SK-N-SH treated with all-trans-retinoic acid at 6 μM for 48 hours (cell line): ENCODE measurements around the gene MEX3B.

Experiments
- ATAC-seq: fragments of 200-7000 bp; cut with Tn5 transposase; 3 replicates; pipeline ENCODE4 v1.9.1; 2020; ENCODE audit warnings: mild to moderate bottlenecking, moderate library complexity
- ARNTL ChIP-seq: fragments of 450-650 bp; formaldehyde crosslinking; IDR thresholded peaks from 2 replicates; pipeline ENCODE4 v1.5.0; 2020; ENCODE audit warnings: low read depth, mild to moderate bottlenecking, moderate library complexity, borderline replicate concordance
- BACH2 ChIP-seq: fragments of 250-450 bp; sonication (Bioruptor Pico); IDR thresholded peaks from 2 replicates; pipeline ENCODE4 v1.9.0; 2021; ENCODE audit warnings: mild to moderate bottlenecking, borderline replicate concordance
- CSDC2 ChIP-seq: fragments of 250-450 bp; sonication (Bioruptor Pico); IDR thresholded peaks from 2 replicates; pipeline ENCODE4 v1.5.0; 2020; ENCODE audit warnings: mild to moderate bottlenecking, moderate library complexity
- ESRRG ChIP-seq: fragments of 250-450 bp; sonication (Bioruptor Pico); IDR thresholded peaks from 2 replicates; pipeline ENCODE4 v1.6.1; 2021; ENCODE audit warnings: mild to moderate bottlenecking
- GLIS3 ChIP-seq: fragments of 250-450 bp; sonication (Bioruptor Pico); IDR thresholded peaks from 2 replicates; pipeline ENCODE4 v1.5.0; 2020; ENCODE audit warnings: mild to moderate bottlenecking, moderate library complexity
- ISL1 ChIP-seq: fragments of 250-450 bp; sonication (Bioruptor Pico); IDR thresholded peaks from 2 replicates; pipeline ENCODE4 v2.1.2; 2022; ENCODE audit warnings: mild to moderate bottlenecking, moderate library complexity
- OSR1 ChIP-seq: fragments of 250-450 bp; sonication (Bioruptor Pico); IDR thresholded peaks from 2 replicates; pipeline ENCODE4 v1.8.0; 2022; ENCODE audit warnings: moderate library complexity, mild to moderate bottlenecking, inconsistent platforms
- SNAI2 ChIP-seq: fragments of 250-450 bp; sonication (Bioruptor Pico); IDR thresholded peaks from 2 replicates; pipeline ENCODE4 v1.5.0; 2020; ENCODE audit warnings: mild to moderate bottlenecking, moderate library complexity
- TCF4 ChIP-seq: fragments of 250-450 bp; sonication (Bioruptor Pico); IDR thresholded peaks from 2 replicates; pipeline ENCODE4 v1.8.0; 2021; ENCODE audit warnings: mild to moderate bottlenecking, moderate library complexity, borderline replicate concordance
- TOX ChIP-seq: fragments of 250-450 bp; sonication (Bioruptor Pico); IDR thresholded peaks from 2 replicates; pipeline ENCODE4 v1.8.0; 2021; ENCODE audit warnings: mild to moderate bottlenecking, moderate library complexity, borderline replicate concordance
- ZFP3 ChIP-seq: fragments of 250-450 bp; sonication (Bioruptor Pico); IDR thresholded peaks from 2 replicates; pipeline ENCODE4 v1.5.0; 2020; ENCODE audit warnings: mild to moderate bottlenecking, moderate library complexity
- ZFP30 ChIP-seq: fragments of 450-650 bp; formaldehyde crosslinking; IDR thresholded peaks from 2 replicates; pipeline ENCODE4 v1.5.0; 2022; ENCODE audit warnings: mild to moderate bottlenecking, moderate library complexity
- ZNF70 ChIP-seq: fragments of 450-650 bp; formaldehyde crosslinking; IDR thresholded peaks from 2 replicates; pipeline ENCODE4 v1.5.0; 2020; ENCODE audit warnings: mild to moderate bottlenecking, moderate library complexity
- ZNF8 ChIP-seq: fragments of 450-650 bp; formaldehyde crosslinking; IDR thresholded peaks from 2 replicates; pipeline ENCODE4 v1.5.0; 2020; ENCODE audit warnings: mild to moderate bottlenecking, moderate library complexity
- TF ChIP-seq, protein P1 (sequence below): fragments of 250-450 bp; sonication (Bioruptor Pico); IDR thresholded peaks from 2 replicates; pipeline ENCODE4 v1.5.0; 2020; ENCODE audit warnings: mild to moderate bottlenecking, moderate library complexity
- TF ChIP-seq, protein P2 (sequence below): fragments of 250-450 bp; sonication (Bioruptor Pico); IDR thresholded peaks from 2 replicates; pipeline ENCODE4 v1.8.0; 2020; ENCODE audit warnings: mild to moderate bottlenecking, moderate library complexity, borderline replicate concordance
- TF ChIP-seq, protein P3 (sequence below): fragments of 250-450 bp; sonication (Bioruptor Pico); IDR thresholded peaks from 2 replicates; pipeline ENCODE4 v1.5.1; 2021; ENCODE audit warnings: mild to moderate bottlenecking, moderate library complexity
- TF ChIP-seq, protein P4 (sequence below): fragments of 250-450 bp; sonication (Bioruptor Pico); IDR thresholded peaks from 2 replicates; pipeline ENCODE4 v1.5.1; 2020; ENCODE audit warnings: low read depth, mild to moderate bottlenecking, moderate library complexity
- TF ChIP-seq, protein P5 (sequence below): fragments of 250-450 bp; sonication (Bioruptor Pico); IDR thresholded peaks from 2 replicates; pipeline ENCODE4 v1.8.0; 2021; ENCODE audit warnings: low read depth, mild to moderate bottlenecking, moderate library complexity, borderline replicate concordance

MEX3B gene

DNA sequence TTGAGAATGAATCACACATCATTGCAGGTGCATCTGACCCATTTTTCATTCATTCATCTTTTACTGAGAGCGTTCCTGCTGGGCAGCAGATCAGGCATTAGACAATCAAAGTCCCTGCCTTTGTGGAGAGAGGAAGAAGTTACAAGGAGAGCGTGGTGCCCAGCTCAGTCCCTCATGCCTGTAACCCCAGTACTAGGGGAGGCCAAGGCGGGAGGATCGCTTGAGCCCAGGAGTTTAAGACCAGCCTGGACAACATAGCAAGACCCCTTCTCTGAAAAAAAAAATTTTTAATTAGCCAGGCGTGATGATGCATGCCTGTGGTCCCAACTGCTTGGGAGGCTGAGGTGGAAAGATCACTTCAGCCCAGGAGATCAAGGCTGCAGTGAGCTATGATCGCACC is 35.0 kb upstream of the MEX3B start:
- no peak for ATAC-seq
- no peak for TF ChIP-seq CSDC2 (CRISPR knock-in tag)
- TF ChIP-seq, protein P1, sequence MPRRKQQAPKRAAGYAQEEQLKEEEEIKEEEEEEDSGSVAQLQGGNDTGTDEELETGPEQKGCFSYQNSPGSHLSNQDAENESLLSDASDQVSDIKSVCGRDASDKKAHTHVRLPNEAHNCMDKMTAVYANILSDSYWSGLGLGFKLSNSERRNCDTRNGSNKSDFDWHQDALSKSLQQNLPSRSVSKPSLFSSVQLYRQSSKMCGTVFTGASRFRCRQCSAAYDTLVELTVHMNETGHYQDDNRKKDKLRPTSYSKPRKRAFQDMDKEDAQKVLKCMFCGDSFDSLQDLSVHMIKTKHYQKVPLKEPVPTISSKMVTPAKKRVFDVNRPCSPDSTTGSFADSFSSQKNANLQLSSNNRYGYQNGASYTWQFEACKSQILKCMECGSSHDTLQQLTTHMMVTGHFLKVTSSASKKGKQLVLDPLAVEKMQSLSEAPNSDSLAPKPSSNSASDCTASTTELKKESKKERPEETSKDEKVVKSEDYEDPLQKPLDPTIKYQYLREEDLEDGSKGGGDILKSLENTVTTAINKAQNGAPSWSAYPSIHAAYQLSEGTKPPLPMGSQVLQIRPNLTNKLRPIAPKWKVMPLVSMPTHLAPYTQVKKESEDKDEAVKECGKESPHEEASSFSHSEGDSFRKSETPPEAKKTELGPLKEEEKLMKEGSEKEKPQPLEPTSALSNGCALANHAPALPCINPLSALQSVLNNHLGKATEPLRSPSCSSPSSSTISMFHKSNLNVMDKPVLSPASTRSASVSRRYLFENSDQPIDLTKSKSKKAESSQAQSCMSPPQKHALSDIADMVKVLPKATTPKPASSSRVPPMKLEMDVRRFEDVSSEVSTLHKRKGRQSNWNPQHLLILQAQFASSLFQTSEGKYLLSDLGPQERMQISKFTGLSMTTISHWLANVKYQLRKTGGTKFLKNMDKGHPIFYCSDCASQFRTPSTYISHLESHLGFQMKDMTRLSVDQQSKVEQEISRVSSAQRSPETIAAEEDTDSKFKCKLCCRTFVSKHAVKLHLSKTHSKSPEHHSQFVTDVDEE (CRISPR knock-in tag), result no peak

DNA sequence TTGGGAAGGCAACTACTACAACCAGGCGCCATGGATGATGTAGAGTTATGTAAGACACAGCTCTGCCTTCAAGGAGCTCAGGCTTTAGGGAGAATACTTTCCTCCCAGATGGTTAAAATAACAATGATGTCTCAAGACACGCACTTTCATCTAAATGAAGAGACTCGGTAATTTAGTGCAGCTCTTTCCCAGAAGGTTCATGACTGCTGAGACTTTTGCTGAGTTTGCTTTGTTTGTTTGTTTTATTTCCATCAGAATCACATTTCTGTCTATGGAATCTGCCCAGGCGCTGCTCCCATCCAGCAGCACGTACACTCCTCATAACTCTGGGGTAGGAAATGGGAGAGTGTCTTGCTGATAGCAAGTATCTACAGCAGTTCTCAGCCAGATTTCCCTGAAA is 33.9 kb upstream of the MEX3B start:
- no peak for ATAC-seq

DNA sequence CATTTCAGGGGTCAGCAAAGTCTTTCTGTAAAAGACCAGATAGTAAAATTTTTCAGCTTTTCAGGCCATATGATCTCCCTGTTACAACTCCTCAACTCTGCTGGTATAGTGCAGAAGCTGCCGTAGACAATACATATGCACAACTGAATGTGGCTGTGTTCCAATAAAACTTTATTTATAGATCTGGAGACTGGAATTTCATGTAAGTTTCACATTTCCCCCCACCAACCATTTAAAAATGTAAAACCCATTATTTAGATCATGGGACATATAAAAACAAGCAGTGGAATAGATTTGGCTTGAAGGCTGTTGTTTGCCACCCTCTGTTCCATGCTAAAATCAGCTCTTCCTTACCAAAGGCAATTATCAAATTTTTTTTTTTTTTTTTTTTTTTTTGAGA is 28.8 kb upstream of the MEX3B start:
- no peak for TF ChIP-seq TCF4 (CRISPR knock-in tag)
- no peak for TF ChIP-seq OSR1 (CRISPR knock-in tag)
- TF ChIP-seq, protein P2, sequence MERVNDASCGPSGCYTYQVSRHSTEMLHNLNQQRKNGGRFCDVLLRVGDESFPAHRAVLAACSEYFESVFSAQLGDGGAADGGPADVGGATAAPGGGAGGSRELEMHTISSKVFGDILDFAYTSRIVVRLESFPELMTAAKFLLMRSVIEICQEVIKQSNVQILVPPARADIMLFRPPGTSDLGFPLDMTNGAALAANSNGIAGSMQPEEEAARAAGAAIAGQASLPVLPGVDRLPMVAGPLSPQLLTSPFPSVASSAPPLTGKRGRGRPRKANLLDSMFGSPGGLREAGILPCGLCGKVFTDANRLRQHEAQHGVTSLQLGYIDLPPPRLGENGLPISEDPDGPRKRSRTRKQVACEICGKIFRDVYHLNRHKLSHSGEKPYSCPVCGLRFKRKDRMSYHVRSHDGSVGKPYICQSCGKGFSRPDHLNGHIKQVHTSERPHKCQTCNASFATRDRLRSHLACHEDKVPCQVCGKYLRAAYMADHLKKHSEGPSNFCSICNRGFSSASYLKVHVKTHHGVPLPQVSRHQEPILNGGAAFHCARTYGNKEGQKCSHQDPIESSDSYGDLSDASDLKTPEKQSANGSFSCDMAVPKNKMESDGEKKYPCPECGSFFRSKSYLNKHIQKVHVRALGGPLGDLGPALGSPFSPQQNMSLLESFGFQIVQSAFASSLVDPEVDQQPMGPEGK (CRISPR knock-in tag), result no peak
- TF ChIP-seq, protein P3, sequence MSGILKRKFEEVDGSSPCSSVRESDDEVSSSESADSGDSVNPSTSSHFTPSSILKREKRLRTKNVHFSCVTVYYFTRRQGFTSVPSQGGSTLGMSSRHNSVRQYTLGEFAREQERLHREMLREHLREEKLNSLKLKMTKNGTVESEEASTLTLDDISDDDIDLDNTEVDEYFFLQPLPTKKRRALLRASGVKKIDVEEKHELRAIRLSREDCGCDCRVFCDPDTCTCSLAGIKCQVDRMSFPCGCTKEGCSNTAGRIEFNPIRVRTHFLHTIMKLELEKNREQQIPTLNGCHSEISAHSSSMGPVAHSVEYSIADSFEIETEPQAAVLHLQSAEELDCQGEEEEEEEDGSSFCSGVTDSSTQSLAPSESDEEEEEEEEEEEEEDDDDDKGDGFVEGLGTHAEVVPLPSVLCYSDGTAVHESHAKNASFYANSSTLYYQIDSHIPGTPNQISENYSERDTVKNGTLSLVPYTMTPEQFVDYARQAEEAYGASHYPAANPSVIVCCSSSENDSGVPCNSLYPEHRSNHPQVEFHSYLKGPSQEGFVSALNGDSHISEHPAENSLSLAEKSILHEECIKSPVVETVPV, result no peak
- TF ChIP-seq, protein P4, sequence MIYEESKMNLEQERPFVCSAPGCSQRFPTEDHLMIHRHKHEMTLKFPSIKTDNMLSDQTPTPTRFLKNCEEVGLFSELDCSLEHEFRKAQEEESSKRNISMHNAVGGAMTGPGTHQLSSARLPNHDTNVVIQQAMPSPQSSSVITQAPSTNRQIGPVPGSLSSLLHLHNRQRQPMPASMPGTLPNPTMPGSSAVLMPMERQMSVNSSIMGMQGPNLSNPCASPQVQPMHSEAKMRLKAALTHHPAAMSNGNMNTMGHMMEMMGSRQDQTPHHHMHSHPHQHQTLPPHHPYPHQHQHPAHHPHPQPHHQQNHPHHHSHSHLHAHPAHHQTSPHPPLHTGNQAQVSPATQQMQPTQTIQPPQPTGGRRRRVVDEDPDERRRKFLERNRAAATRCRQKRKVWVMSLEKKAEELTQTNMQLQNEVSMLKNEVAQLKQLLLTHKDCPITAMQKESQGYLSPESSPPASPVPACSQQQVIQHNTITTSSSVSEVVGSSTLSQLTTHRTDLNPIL (CRISPR knock-in tag), result no peak
- no peak for TF ChIP-seq ISL1 (CRISPR knock-in tag)
- no peak for TF ChIP-seq ZNF70 (CRISPR knock-in tag)
- no peak for ATAC-seq

More for the DNA sequence above, 33.9 kb upstream of the MEX3B start:
- no peak for TF ChIP-seq SNAI2 (CRISPR knock-in tag)
- TF ChIP-seq ZNF8 (CRISPR knock-in tag), result no peak
- TF ChIP-seq ESRRG (CRISPR knock-in tag), result no peak
- TF ChIP-seq, protein P2 (CRISPR knock-in tag), result no peak
- no peak for TF ChIP-seq ZFP30 (CRISPR knock-in tag)

DNA sequence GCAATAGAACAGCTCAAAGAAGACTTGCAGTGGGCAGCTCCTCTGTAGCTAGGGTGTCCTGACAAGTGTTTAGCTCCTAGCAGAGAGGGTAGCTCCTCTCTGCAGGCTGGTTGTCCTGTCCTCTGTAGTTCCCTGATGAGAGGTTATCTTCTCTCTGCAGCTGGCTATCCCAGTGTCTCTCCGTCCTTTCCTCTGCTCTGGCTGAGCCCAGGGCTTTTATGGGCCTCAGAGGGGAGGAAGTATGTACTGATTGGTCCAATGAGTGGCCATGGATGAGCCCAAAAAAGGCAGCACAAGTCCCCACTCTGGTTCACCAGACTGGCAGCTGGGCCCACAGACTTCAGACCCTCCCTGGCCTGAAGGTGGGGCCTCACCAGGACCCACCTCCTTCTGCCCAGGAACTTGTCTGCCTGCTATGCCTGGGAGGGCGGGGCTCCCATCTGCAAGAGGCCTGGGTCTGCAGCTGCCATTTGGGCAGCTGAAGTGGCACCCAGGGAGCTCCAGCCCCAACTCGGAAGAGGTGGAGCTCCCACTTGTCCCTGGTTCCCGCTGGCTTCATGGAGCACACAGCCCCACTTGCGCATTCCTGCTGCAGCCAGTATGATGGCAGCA is 27.2 kb upstream of the MEX3B start:
- no peak for ATAC-seq
- TF ChIP-seq, protein P2 (CRISPR knock-in tag), result no peak
- TF ChIP-seq ZNF8 (CRISPR knock-in tag) (no peak), GLIS3 (CRISPR knock-in tag) (no peak), ZFP30 (CRISPR knock-in tag) (no peak), ARNTL (CRISPR knock-in tag) (no peak), TOX (CRISPR knock-in tag) (no peak), BACH2 (CRISPR knock-in tag) (no peak), CSDC2 (CRISPR knock-in tag) (no peak), ZFP3 (CRISPR knock-in tag) (no peak), ISL1 (CRISPR knock-in tag) (no peak), OSR1 (CRISPR knock-in tag) (no peak), SNAI2 (CRISPR knock-in tag) (no peak), ZNF70 (CRISPR knock-in tag) (no peak), TCF4 (CRISPR knock-in tag) (no peak)
- TF ChIP-seq, protein P3, result no peak
- TF ChIP-seq, protein P5, sequence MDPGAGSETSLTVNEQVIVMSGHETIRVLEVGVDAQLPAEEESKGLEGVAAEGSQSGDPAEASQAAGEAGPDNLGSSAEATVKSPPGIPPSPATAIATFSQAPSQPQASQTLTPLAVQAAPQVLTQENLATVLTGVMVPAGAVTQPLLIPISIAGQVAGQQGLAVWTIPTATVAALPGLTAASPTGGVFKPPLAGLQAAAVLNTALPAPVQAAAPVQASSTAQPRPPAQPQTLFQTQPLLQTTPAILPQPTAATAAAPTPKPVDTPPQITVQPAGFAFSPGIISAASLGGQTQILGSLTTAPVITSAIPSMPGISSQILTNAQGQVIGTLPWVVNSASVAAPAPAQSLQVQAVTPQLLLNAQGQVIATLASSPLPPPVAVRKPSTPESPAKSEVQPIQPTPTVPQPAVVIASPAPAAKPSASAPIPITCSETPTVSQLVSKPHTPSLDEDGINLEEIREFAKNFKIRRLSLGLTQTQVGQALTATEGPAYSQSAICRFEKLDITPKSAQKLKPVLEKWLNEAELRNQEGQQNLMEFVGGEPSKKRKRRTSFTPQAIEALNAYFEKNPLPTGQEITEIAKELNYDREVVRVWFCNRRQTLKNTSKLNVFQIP (CRISPR knock-in tag), result no peak
